Measurements from ENCODE around the gene PPP1R1B.

Gene PPP1R1B

DNA sequence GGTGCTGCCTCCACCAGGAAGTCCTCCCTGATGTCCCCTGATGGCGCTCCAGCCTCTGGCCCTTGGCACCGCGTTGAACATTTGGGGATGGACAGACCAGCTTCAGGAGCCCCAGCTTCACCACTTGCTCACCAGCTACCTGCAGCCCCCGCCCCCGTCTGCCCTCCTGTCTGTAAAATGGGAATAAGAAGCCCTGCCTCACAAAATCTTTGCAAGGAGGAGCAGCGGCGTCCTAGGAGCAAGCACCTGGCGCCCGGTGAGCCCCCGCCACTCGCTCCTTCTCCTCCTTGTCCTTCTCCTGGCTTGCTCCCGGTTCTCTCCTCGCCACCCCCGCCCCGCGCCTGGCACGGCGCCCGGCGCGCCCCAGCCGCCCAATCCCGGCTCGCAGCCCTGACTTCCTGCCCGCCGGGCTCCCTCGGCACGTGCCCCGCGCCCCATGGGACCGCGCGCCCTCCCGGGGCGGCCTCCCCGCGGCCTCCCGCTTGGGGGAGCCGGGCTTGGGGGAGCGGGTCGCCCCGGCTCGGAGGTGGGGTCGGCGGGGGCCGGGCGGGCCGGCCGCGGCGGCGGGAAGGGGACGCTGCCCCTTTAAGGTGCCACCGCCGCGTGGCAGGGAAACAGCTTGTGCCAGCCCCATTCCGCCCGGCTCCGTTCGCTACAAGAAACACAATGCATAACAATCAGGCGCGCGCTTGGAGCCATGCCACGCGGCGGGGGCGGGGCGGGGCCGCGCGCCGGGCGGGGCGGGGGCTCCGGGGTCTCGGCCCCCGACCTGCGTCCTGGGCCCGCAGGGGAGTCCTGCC, 9.1 kb upstream of the PPP1R1B start:
- DNase-seq: peak; percentile 51

- DNase-seq: no peak
Observed at GRCh38 chr17:39618246-39618913, 8.4 kb upstream of the PPP1R1B start.

DNA sequence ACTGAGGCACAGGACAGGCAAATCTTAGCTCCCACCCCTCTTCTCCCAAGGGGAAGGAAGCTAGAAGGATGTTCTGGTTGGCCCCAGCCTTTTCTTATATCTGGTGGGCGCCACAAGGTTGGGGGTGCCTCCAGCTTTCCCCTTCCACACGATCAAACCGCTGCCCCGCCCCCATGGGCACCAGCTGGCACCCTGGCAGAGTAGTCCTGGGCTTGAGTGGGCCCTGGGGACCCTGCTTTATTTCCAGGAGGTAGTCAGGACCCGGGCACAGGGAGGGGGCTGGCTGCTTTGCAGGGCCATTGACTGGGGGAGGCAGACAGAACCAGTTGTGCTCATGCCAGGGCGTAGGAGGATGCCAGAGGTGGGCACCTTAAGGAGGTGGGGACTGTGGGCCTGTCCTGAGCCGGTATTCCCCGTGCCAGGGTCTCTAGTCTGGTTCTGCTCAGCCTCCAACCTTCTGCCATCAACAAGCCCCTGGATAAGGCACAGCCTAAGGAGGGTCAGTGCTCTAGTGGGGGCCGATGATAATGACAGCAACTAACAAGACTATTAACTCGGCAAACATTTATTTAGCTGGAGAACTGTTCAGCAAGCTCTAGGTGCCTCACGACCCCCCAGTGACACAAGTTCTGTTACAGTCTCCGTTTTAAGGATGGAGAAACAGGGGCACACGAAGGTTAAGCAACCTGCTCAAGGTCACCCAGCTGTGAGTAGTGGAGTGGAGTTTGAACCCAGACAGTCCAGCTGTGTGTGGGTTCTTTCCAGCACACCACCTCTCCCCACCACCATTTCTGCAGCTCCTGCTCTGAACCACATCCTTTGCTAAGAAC, 7.6 kb upstream of the PPP1R1B start:
- DNase-seq: no peak

- no peak for DNase-seq
Observed at GRCh38 chr17:39619786-39620101, 7.0 kb upstream of the PPP1R1B start.

- DNase-seq: peak; percentile 92
Observed at GRCh38 chr17:39621523-39622379, 5.0 kb upstream of the PPP1R1B start.

DNA sequence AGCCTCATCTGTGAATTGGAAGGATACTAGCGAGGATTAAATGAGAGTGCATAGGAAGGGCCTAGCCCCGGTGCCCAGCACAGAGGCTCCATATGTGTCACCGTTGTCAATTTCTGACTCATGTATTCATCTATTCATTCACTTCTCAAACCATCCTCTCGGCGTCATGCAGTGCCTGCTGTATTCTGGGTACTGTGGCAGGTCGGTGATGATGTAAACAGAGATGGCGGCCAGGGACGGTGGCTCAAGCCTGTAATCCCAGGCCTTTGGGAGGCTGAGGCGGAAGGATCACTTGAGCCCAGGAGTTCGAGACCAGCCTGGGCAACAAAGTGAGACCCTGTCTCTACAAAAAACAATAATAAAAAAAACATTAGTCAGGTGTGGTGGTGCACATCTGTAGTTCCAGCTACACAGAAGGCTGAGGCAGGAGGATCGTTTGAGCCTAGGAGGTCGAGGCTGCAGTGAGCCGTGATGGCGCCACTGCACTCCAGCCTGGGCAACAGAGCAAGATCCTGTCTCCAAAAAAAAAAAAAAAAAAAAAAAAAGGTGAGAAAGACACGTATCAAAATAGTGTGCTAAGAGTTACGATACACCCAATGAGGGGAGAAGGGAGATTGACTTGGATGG, 4.3 kb upstream of the PPP1R1B start:
- DNase-seq: peak; percentile 57

DNA sequence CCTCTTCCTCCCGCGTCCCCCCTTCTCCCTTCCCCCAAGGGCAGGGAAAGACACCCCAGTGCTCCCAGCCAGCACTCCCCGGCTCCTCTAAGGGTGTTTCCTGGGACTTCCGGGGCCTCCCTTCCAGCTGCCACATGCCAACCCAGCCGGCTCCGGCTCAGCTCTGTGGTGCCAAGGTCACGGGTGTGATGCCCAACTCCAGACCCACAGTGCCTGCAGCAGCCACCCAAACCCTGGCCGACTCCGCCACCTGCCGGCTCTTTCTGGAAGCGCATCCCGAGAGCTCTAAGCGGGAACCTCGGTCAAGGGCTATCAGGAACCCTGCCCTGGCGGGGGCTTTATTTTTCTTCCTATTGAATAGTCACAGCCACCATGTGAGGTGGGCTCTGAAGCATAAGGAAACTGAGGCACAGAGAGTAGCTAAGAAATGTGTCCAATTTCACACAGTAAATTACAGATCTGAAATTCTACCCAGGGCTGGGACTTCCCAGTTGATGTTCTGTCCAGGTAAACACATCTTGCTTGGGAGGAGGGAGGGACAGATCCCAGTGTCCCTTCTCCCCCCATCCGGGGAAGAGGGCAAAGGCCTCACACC, 3.3 kb upstream of the PPP1R1B start:
- DNase-seq: peak; percentile 89

GRCh38 chr17:39624313-39624712, 2.4 kb upstream of the PPP1R1B start:
- DNase-seq: no peak

DNA sequence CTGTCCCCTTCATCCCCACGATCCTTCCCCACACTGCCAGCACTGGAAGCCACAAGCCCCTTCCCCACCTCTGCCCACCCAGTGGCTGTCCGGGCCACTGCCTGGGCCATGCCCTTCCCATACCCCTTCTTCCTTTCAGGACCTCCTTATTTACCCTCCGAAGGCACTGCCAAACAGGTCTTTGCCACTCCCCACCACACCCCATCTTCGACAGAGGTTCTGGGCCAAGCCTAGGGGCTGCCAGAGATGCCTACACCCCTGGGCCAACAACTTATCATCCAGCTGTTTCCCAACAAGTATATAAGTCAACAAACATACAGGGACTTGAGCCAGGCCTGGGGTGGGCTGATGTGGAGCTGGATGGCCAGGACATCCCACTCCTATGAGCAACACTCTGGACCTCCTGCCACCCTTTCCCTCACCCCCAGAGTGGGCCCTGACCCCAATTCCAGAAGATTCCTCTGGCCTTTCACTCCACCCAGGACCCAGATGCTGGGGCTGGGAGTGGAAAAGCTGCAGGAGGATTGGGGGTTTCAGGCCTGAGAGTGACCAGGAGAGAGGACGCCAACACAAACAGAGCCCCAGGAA, 1.5 kb upstream of the PPP1R1B start:
- no peak for DNase-seq

GRCh38 chr17:39627047-39627711, 427 bp downstream of the PPP1R1B start:
- DNase-seq: no peak

DNA sequence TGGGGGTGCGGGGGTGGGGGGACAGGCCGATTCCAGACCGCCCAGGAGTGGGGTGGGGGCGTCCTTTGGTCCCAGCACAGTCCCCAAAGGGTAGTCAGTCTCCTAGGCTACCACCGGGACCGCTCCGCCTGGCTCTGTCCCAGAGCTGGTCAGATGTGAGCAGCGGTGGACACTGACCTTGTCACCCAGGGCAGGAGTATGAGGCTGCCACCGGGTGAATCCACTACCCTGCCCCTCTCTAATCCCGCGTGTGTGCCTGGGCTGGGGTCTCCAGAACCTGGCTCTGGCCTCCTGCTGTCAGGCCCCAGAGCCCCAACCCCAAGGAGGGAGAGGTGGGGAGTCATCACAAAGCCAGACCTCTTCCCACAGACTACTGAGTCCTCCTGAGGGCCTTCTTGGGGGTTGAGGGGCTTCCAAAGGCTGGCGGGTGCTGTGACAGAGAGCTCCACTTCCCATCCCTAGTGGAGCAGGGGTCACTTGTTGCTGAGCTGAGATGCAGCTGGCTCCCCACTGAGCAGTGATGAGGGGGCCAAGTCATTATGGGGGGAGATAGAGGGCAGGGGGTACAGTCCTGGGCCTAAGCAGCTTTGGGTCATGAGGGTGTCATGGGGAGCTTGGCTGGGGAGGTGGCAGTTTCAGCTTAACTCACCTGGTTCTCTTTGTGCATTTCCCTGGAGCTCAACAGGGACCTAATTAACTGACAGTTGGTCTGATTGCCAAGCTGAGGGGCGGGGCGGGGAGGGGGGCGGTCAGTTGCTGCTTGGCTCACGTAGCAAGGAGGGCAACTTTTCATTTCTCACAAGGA, 1.2 kb downstream of the PPP1R1B start:
- DNase-seq: no peak

GRCh38 chr17:39628655-39629493, 2.1 kb downstream of the PPP1R1B start:
- no peak for DNase-seq

DNA sequence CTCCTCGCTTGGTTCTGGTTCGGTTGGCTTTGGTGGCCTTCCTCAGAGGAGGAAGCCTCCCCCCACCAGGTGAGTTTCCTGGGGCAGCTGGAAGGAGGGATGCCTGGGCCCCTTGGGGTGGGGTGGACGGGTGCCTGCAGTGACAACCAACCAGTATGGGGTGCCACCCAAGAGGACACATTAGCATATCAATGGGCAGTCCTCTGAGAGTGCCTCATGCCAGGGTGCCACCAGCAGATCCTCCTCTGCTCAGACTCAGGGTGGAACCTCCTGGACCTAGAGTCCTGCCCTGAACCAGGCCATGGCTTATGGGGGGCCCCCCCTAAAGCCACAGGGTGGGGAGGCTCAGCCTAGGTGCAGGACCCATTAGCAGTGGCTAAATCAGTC, 2.7 kb downstream of the PPP1R1B start:
- no peak for DNase-seq

GRCh38 chr17:39629898-39630297, 3.1 kb downstream of the PPP1R1B start:
- no peak for DNase-seq

GRCh38 chr17:39631403-39631802, 4.7 kb downstream of the PPP1R1B start:
- no peak for DNase-seq

- no peak for DNase-seq
Observed at GRCh38 chr17:39632153-39632941, 5.6 kb downstream of the PPP1R1B start.

DNA sequence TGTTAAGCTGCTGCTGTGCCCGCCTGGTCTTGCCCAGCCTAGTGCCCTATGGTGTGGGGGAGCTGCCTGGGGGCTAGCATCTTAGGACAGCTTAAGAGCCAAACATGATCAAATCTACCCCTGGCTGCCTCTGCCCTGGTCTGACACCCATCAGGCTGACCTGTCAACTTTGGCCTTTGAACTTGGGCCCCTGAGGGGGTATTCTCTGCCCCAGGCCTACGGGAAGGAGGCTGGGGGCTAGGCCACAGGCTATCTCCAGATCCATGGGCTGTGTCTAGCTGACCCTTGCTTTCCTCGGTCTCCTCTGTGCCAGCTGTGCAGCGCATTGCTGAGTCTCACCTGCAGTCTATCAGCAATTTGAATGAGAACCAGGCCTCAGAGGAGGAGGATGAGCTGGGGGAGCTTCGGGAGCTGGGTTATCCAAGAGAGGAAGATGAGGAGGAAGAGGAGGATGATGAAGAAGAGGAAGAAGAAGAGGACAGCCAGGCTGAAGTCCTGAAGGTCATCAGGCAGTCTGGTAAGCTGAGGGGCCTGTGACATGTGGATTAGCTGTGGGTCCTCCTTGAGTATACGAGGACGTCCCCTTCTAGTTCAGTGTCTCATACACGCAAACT, 6.9 kb downstream of the PPP1R1B start:
- DNase-seq: no peak

DNA sequence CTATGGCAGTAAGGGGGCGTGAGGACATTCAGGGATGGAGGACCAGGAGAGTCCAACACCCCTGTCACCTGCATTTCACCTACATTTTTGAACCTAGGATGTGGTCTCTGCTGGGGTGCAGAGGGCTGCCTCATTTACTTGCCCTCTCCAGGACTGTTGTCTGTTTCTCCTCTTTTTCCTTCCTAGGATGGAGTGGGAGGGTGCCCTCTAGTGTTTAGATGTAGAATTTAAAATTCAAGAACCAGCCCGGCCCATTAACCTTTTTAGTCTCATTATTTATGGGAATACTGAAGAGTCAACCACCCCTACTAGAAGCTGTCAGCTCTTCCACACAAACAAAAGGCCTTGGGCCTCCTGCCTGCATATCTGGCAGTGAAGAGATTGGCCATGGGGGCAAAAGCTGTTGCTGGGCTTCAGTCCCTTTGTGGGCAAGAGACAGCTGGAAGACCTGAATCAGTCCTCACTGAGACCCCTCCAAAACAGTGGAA, 7.7 kb downstream of the PPP1R1B start:
- DNase-seq: peak; percentile 57
